NCI-H2196 treated with DMSO at 0.1 percent for 48 hours (cell line): Measurements from ENCODE around the gene ZCCHC7.
"Not testable (repeated sequence)": the region's sequence is repeated elsewhere in the genome, so short reads cannot be mapped to it uniquely, and the experiment has no call there.

Source experiments
- DNase-seq: peaks from one replicate; lab custom pipeline; 2025; ENCODE audit not compliant: unreplicated experiment; lab: John Stamatoyannopoulos, UW

ZCCHC7 gene

DNA sequence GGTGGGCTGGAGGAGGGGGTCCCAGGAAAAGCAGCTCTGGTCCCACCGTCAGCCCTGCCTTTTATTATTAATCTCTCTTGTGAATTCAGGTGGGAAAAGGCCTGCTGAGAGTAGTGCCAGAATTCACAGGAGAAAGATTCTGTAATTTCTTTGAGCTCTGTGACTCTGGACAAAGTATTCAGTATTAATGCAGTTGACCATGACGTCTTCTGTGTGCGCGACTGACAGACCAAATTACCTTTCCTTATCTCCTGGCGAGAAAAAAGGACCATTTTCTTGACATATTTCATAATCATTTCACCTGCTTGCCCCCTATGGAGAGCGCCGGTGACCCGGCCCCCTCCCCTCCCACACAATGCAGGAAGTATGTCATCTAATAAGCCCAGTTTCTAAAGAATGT is 275.3 kb downstream of the ZCCHC7 start:
- no peak for DNase-seq

DNA sequence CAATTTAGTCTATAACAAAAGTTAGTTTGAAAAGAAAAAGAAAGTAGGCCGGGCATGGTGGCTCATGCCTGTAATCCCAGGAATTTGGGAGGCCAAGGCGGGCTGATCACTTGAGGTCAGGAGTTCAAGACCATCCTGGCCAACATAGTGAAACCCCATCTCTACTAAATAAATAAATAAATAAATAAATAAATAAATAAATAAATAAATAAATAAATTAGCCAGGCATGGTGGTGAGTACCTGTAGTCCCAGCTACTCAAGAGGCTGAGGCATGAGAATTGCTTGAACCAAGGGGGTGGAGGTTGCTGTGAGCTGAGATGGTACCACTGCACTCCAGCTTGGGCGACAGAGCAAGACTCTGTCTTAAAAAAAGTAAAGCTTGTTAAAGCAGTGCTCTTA is 277.6 kb downstream of the ZCCHC7 start:
- not testable (repeated sequence) for DNase-seq

DNA sequence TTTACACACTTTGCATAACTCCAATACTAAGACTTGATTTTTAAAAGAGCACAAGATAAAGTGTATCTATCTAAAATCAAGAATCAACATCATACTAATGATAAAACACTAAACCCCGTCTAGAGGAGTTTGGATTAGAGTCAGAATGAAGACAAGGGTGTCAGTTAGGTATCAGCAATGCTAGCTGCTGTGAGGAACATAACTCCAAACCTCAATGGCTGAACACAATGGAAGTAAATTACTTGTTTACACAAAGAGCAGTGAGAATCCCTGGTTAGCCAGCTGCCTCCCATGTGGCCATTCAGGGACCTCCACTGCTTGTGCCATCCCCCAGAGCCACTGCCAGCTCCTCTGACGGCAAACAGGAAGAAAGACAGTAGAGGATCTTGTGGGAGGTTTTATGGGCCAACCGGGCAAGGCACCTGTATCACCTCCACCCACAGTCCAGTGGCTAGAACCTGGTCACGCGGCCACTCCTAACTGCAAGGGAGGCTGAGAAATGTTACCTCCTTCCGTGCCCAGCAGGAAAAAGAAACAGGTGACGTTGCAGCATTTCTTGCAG is 278.2 kb downstream of the ZCCHC7 start:
- DNase-seq, result no peak

DNA sequence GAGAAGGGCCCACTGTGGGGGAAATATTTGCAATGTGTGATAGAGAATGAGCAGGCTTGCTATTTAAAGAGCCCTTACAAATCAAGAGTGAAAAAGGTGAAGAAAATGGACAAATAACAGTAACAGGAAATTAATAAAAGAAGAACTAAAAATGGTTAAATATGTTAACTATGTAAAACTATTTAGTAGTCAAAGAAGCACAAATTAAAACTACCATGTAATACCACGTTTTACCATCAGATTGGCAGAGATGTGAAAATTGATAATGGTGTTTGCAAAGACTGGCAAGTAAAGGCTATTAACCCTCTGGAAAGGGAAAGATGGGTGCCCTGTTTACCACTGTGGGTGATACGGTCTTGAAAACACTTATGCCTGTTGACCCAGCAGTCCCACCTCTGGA is 279.0 kb downstream of the ZCCHC7 start:
- no peak for DNase-seq

DNA sequence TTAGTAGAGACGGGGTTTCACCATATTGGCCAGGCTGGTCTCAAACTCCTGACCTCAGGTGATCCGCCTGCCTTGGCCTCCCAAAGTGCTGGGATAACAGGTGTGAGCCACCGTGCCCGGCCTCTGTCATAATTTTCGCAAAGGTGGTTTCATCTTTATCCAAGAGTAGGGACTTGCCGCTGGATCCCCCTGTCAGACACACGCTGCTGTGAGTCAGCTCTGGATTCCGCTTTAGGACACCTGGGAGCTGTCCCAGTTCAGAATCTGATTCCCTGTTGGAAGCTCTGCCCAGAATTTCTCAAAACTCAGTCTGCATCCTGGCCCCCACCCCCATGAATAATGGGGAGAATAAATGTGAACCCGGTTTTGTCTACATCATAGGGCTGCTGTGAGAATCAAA is 284.2 kb downstream of the ZCCHC7 start:
- no peak for DNase-seq

DNA sequence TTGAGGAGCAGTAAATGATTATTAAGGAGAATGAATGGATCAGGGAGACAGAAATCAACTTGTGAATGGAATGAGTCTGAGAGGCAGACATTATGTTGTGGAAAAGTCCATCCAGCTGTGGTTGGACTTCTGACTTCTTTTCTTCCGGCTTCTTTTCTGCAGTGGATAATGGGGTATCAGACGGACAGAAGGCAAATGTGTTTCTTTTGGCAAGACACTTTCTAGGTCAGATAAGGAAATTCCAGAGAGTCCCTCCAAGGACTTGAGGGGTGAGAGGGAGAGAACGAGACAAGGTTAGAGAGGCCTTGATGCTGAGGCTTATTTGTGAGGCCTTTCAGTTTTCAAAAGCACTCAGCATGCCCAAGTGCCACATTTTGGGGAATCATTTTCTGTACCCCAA is 285.0 kb downstream of the ZCCHC7 start:
- no peak for DNase-seq

DNA sequence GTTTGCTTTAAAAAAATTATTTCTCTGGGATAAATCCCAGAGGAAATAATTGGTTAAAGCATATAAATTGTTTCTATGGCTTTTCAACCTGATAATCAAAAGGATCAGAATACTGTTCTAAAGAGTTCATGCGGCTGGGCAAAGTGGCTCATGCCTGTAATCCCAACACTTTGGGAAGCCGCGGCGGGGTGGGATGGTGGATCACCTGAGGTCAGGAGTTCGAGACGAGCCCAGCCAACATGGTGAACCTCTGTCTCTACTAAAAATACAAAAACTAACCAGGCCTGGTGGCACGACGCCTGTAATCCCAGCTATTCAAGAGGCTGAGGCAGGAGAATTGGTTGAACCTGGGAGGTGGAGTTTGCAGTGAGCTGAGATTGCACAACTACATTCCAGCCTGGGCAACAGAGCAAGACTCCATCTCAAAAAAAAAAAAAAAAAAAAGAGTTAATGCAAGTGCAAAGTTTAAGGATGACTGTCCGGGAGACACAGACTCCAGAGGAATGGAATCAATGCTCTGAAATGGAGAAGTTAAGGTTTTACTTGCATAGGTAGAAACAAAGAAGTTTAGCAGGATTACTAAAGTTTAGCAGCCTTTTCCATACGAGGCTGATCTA is 285.5 kb downstream of the ZCCHC7 start:
- DNase-seq, result no peak

DNA sequence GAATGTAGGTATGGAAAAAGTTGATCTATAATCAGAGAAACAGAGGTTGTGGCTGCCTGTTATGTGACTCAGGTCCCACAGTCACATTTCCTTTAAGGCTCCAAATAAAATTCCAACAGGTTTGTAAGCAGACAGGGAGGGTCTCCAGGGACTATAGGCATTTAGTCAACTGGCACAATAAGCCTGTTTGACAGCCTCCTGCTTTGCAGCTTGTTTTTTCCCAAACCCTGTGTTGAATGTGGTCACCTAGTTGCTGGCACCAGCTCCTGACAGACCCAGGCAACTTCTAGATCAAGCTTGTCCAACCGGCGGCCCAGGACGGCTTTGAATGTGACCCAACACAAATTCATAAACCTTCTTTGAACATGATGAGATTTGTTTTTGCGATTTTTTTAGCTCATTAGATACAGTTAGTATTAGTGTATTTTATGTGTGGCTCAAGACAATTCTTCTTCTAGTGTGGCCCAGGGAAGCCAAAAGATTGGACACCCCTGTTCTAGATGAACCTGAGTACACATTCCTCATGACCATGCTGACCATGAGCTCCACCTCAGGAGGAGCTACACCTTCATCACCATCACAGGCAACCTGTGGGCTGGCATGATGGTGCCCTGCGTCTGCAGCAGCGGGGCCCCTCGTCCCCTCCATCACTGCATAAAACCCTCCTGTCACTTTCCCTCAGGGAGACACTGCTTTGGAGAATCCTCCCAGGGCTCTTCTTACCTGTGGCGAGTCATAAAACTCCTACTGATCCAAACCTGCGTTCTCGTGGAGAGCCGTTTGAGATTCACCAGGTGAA is 286.4 kb downstream of the ZCCHC7 start:
- no peak for DNase-seq

DNA sequence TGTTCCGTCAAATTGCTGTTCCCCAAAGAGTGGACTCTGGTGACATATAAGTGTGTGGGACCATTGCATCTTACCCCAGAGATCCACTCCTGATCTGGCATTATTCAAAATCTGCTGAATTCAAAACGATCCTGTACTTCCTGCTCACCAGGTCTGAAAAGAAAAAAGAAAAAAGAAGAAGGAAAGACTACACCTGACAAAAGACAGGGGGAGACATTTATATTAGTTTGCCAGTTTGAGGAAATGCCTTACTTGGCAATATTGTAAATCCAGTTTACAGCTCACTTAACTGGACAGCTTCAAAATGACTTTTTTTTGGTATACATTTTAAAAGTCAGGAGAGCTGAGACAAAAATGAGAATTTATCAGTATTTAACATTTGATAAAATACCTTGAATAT is 287.1 kb downstream of the ZCCHC7 start:
- no peak for DNase-seq
